Neural progenitor cell (in vitro differentiated cells): ENCODE data around the gene SERPINA9. TPM values are rescaled to one million over a fixed set of nuclear protein-coding genes. Genes with fewer than 3 reads are reported as not detected.

Experiments used
- DNase-seq: peaks from one replicate; pipeline ENCODE4 v3.0.0-alpha.2; 2016; ENCODE audit warnings: low spot score
- H2AFZ ChIP-seq: fragments of 200-600 bp; sonication (generic); replicated peaks from 2 replicates; pipeline ENCODE4 v1.6.1; 2016; ENCODE audit warnings: antibody characterized with exemption
- H3F3A ChIP-seq: fragments of 200-600 bp; sonication (generic); 2 replicates; pipeline ENCODE4 v1.6.1; 2016; ENCODE audit warnings: antibody characterized with exemption, low read depth
- H3K27ac ChIP-seq: fragments of 200-600 bp; sonication (generic); 2 replicates; pipeline ENCODE4 v1.5.1; 2016; ENCODE audit warnings: mild to moderate bottlenecking
- H3K27me3 ChIP-seq: fragments of 200-600 bp; sonication (generic); 2 replicates; pipeline ENCODE4 v1.6.1; 2016; ENCODE audit warnings: mild to moderate bottlenecking, moderate library complexity
- H3K36me3 ChIP-seq: fragments of 200-600 bp; sonication (generic); 2 replicates; pipeline ENCODE4 v1.5.1; 2016
- H3K4me1 ChIP-seq: fragments of 200-600 bp; sonication (generic); 2 replicates; pipeline ENCODE4 v1.6.1; 2016; ENCODE audit warnings: mixed run types
- H3K4me2 ChIP-seq: fragments of 200-600 bp; sonication (generic); 2 replicates; pipeline ENCODE4 v1.6.1; 2016
- H3K4me3 ChIP-seq: fragments of 200-600 bp; sonication (generic); 2 replicates; pipeline ENCODE4 v1.5.1; 2016
- H3K79me2 ChIP-seq: fragments of 200-600 bp; sonication (generic); 2 replicates; pipeline ENCODE4 v1.6.1; 2016; ENCODE audit warnings: low read depth
- H3K9ac ChIP-seq: fragments of 200-600 bp; sonication (generic); 2 replicates; pipeline ENCODE4 v1.6.1; 2016
- H3K9me3 ChIP-seq: fragments of 200-600 bp; sonication (generic); 2 replicates; pipeline ENCODE4 v1.5.1; 2016; ENCODE audit warnings: low read depth
- H4K20me1 ChIP-seq: fragments of 200-600 bp; sonication (generic); 2 replicates; pipeline ENCODE4 v1.6.1; 2016; ENCODE audit warnings: low read depth
- H3K27ac Mint-ChIP-seq: 3 replicates; pipeline ENCODE4 v1.8.0; 2021; ENCODE audit warnings: mixed read lengths
- H3K27me3 Mint-ChIP-seq: 2 replicates; pipeline ENCODE4 v1.8.0; 2022; ENCODE audit warnings: low read depth, mild to moderate bottlenecking, inconsistent platforms, moderate library complexity, mixed read lengths; ENCODE audit not compliant: insufficient read depth
- H3K36me3 Mint-ChIP-seq: 3 replicates; pipeline ENCODE4 v1.8.0; 2021; ENCODE audit warnings: mixed read lengths
- H3K4me1 Mint-ChIP-seq: 3 replicates; pipeline ENCODE4 v1.8.0; 2021; ENCODE audit warnings: mixed read lengths
- H3K4me3 Mint-ChIP-seq: 3 replicates; pipeline ENCODE4 v1.8.0; 2021; ENCODE audit warnings: mild to moderate bottlenecking, moderate library complexity, mixed read lengths
- H3K9me3 Mint-ChIP-seq: 3 replicates; pipeline ENCODE4 v1.8.0; 2020; ENCODE audit warnings: mixed read lengths
- CTCF ChIP-seq: fragments of 200-600 bp; sonication (generic); IDR thresholded peaks from 2 replicates; pipeline ENCODE4 v1.5.1; 2017; ENCODE audit warnings: antibody characterized with exemption, mild to moderate bottlenecking
- EZH2 ChIP-seq: fragments of 200-600 bp; sonication (generic); IDR thresholded peaks from 2 replicates; pipeline ENCODE4 v1.6.1; 2017; ENCODE audit warnings: antibody characterized with exemption, mild to moderate bottlenecking, moderate library complexity
- EZH2phosphoT487 ChIP-seq: fragments of 200-600 bp; sonication (generic); IDR thresholded peaks from 2 replicates; pipeline ENCODE4 v1.6.1; 2017; ENCODE audit warnings: antibody characterized with exemption
- total RNA-seq: library from RNA; depleted of rRNA; stranded (reverse); fragments of >200 nt; gene quantifications from 2 replicates; pipeline ENCODE4 v1.2.3, GENCODE V29; 2015; ENCODE audit warnings: low replicate concordance

SERPINA9 gene
- total RNA-seq, 1 donor from 2014 or later = not detected

DNA sequence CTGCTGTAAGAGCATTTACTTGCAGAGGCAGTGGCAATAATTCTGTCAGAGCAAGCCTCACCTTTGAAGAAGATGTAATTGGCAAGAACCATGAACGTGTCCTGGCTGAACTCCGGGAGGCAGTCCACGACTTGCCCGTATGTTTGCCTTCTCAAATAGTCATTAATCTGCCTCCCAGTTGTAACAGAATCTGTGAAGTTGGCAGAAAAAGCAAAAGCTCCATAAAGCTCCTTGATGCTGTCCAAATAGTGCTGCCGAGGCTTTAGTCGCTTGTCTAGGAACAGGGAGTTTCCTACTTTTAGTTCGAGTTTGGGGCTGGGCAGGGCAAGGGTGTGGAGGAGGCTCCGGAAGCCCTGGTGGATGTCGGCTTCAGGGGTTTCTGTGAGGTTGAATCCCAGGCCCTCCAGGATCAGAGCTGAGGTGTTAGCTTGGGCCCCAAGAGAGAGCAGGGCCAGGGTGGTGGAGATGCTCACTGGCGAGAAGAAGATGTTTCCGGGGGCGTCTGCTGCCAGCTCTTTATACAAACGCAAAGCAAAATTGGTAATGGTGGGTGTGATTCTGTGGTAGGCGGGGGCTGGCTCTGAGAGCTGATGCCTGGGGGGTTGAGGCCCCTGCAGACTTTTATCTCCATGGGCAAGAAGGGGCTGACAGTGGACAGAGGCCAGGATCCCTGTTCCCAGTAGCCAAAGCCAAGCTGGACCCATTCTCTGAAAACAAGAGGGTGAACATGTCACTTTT lies 27.8 kb downstream of the SERPINA9 start:
- Histone ChIP-seq H3K9me3 (no peaks in the 10 kb centered on the region), H3K4me1 (peaks cover 23% of the 10 kb centered on the region), H3K9ac (no peak overlapping the region), H3K4me3 (no peak overlapping the region), H3K27me3 (no peaks in the 10 kb centered on the region), H3K27ac (no peak overlapping the region), H3K79me2 (no peaks in the 10 kb centered on the region), H3K36me3 (no peaks in the 10 kb centered on the region), H3F3A (peaks cover 7% of the 10 kb centered on the region), H3K4me2 (no peak overlapping the region), H2AFZ (no peak overlapping the region), H4K20me1 (no peaks in the 10 kb centered on the region)
- TF ChIP-seq EZH2phosphoT487 (no peak), CTCF (no peak), EZH2 (no peak)
- no peaks in the 10 kb centered on the region for H3K9me3 Mint-ChIP-seq
- DNase-seq = no peak
- peaks cover 25% of the 10 kb centered on the region for H3K4me1 Mint-ChIP-seq
- H3K36me3 Mint-ChIP-seq = no peaks in the 10 kb centered on the region
- H3K4me3 Mint-ChIP-seq = no peak overlapping the region
- H3K27me3 Mint-ChIP-seq = peaks cover 3% of the 10 kb centered on the region
- H3K27ac Mint-ChIP-seq = no peak overlapping the region

GRCh38 chr14:94447206-94447605 lies 28.8 kb downstream of the SERPINA9 start:
- no peaks in the 10 kb centered on the region for H3K36me3 Mint-ChIP-seq
- H4K20me1 ChIP-seq = no peaks in the 10 kb centered on the region
- TF ChIP-seq EZH2 = no peak
- TF ChIP-seq CTCF = no peak
- no peak for TF ChIP-seq EZH2phosphoT487
- no peak overlapping the region for H3K4me3 Mint-ChIP-seq
- no peaks in the 10 kb centered on the region for H3K36me3 ChIP-seq
- peaks cover 18% of the 10 kb centered on the region for H3K4me1 Mint-ChIP-seq
- no peaks in the 10 kb centered on the region for H3K9me3 ChIP-seq
- H3K27ac ChIP-seq = no peak overlapping the region
- no peak overlapping the region for H3K9ac ChIP-seq
- peaks cover 3% of the 10 kb centered on the region for H3K27me3 Mint-ChIP-seq
- no peak overlapping the region for H3K4me3 ChIP-seq
- no peaks in the 10 kb centered on the region for H3K27me3 ChIP-seq
- no peaks in the 10 kb centered on the region for H3K79me2 ChIP-seq
- no peak overlapping the region for H3K4me2 ChIP-seq
- peaks cover 16% of the 10 kb centered on the region for H3K4me1 ChIP-seq
- no peak overlapping the region for H3K27ac Mint-ChIP-seq
- H3F3A ChIP-seq = peaks cover 7% of the 10 kb centered on the region
- H3K9me3 Mint-ChIP-seq = no peaks in the 10 kb centered on the region
- DNase-seq = no peak
- no peak overlapping the region for H2AFZ ChIP-seq

DNA sequence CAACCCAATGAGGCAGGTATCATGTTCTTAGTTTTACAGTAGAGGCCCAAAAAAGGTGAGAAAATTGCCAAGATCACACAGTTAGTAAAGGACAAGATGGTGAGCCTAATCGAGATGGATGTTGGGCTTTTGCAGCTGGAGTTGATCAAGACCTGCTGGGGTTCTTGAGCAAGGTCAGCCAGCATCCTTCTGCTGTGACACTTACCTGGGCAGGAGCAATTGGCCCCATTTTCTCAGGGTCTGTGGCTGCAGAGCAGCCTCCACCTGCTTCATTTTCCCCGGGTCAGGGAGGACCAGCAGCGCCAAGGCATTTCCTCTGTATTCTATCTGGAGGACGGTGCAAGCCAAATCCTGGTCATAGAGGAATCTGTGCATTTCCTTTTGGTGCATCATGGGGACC lies 29.9 kb downstream of the SERPINA9 start:
- Histone ChIP-seq H3K4me3 (no peak overlapping the region), H3F3A (peaks cover 4% of the 10 kb centered on the region), H3K36me3 (no peaks in the 10 kb centered on the region), H4K20me1 (no peaks in the 10 kb centered on the region), H3K27me3 (no peaks in the 10 kb centered on the region), H3K4me2 (no peak overlapping the region), H3K9me3 (no peaks in the 10 kb centered on the region), H3K79me2 (no peaks in the 10 kb centered on the region), H3K27ac (no peak overlapping the region), H3K4me1 (peaks cover 5% of the 10 kb centered on the region), H3K9ac (no peak overlapping the region), H2AFZ (no peak overlapping the region)
- TF ChIP-seq CTCF = no peak
- TF ChIP-seq EZH2 = no peak
- no peak for TF ChIP-seq EZH2phosphoT487
- Mint-ChIP-seq H3K9me3 (peaks cover 1% of the 10 kb centered on the region), H3K4me1 (peaks cover 8% of the 10 kb centered on the region), H3K4me3 (no peak overlapping the region), H3K27me3 (peaks cover 7% of the 10 kb centered on the region), H3K36me3 (no peaks in the 10 kb centered on the region), H3K27ac (no peak overlapping the region)
- DNase-seq = no peak
